Astrocyte of the cerebellum (primary cell): ENCODE results near the gene WDR49.
"Not testable (repeated sequence)": the region's sequence is repeated elsewhere in the genome, so short reads cannot be mapped to it uniquely, and the experiment has no call there.

ENCODE experiments used
- DNase-seq: peaks from one replicate; pipeline ENCODE4 v3.0.0-alpha.2; 2011; ENCODE audit warnings: low read depth
- H3K4me3 ChIP-seq: 2 replicates; pipeline ENCODE4 v1.5.1; 2011; ENCODE audit warnings: mild to moderate bottlenecking, low read depth, low read length, moderate library complexity
- CTCF ChIP-seq: IDR thresholded peaks from 2 replicates; pipeline ENCODE4 v1.5.1; 2012; ENCODE audit warnings: low read length, low read depth, moderate library complexity, mild to moderate bottlenecking; ENCODE audit errors: missing control alignments
- in situ Hi-C: cut with HindIII; loops from 2 replicates; pipeline ENCODE4 v1.10.0; 2017; ENCODE audit warnings: low sequenced_read_pairs

The WDR49 gene

GRCh38 chr3:167649746-167650145, 4.0 kb downstream of the WDR49 start:
- H3K4me3 ChIP-seq: no peak overlapping the region
- no peak for DNase-seq
- TF ChIP-seq CTCF: no peak
- in situ Hi-C loops: no loop called here

GRCh38 chr3:167644611-167645010, 9.1 kb downstream of the WDR49 start:
- no peak for DNase-seq
- no peak overlapping the region for H3K4me3 ChIP-seq
- TF ChIP-seq CTCF: no peak
- in situ Hi-C loops: no loop called here

GRCh38 chr3:167631471-167631870, 22.3 kb downstream of the WDR49 start:
- no peak overlapping the region for H3K4me3 ChIP-seq
- DNase-seq: no peak
- in situ Hi-C loops: no loop called here
- no peak for TF ChIP-seq CTCF

- TF ChIP-seq CTCF: no peak
- in situ Hi-C loops: no loop called here
- no peak for DNase-seq
- H3K4me3 ChIP-seq: no peak overlapping the region
Measured at GRCh38 chr3:167626490-167626889, 27.3 kb downstream of the WDR49 start.

GRCh38 chr3:167615030-167615429, 38.7 kb downstream of the WDR49 start:
- TF ChIP-seq CTCF: no peak

GRCh38 chr3:167614196-167614595, 39.5 kb downstream of the WDR49 start:
- in situ Hi-C loops, DNase-seq: not testable (repeated sequence)

More at GRCh38 chr3:167615030-167615429, 38.7 kb downstream of the WDR49 start:
- DNase-seq: no peak
- in situ Hi-C loops: no loop called here
- H3K4me3 ChIP-seq: no peak overlapping the region

GRCh38 chr3:167611718-167612117, 42.0 kb downstream of the WDR49 start:
- in situ Hi-C loops: no loop called here
- no peak for DNase-seq
- H3K4me3 ChIP-seq: no peak overlapping the region
- TF ChIP-seq CTCF: no peak

More at GRCh38 chr3:167614196-167614595, 39.5 kb downstream of the WDR49 start:
- H3K4me3 ChIP-seq: not testable (repeated sequence)
